ENCODE measurements around the gene MAP3K19. TPM values are rescaled to one million over a fixed set of nuclear protein-coding genes. Genes with fewer than 3 reads are reported as not detected.

MAP3K19 gene
- total RNA-seq = not detected in 2 replicates

GRCh38 chr2:135047300-135047699, at the start of gene MAP3K19:
MAP3K19 (minus strand) TSS chr2:135047447; CDS start chr2:135024647, 22,800 bp downstream.
- no peak for DNase-seq (ENCODE audit: low read depth)
- TF ChIP-seq CTCF (IDR thresholded peaks at IDR 0.05; ENCODE audit: insufficient read depth, low read depth, low read length) = no peak
- no peak within 1 kb of the TSS for H3K4me3 ChIP-seq (ENCODE audit: low read depth, low read length)

- H3K4me3 ChIP-seq (ENCODE audit: low read depth, low read length) = no peak overlapping the region
- peak; percentile 23 for DNase-seq (ENCODE audit: low read depth)
- no peak for TF ChIP-seq CTCF (IDR thresholded peaks at IDR 0.05; ENCODE audit: insufficient read depth, low read depth, low read length)
Measured at GRCh38 chr2:135096665-135097446, 49.6 kb upstream of the MAP3K19 start.

- TF ChIP-seq CTCF (IDR thresholded peaks at IDR 0.05; ENCODE audit: insufficient read depth, low read depth, low read length) = no peak
- DNase-seq (ENCODE audit: low read depth) = no peak
- H3K4me3 ChIP-seq (ENCODE audit: low read depth, low read length) = no peak overlapping the region
Measured at GRCh38 chr2:135095591-135095990, 48.3 kb upstream of the MAP3K19 start.

GRCh38 chr2:135094508-135094907, 47.3 kb upstream of the MAP3K19 start:
- no peak for TF ChIP-seq CTCF (IDR thresholded peaks at IDR 0.05; ENCODE audit: insufficient read depth, low read depth, low read length)
- peak; percentile 59 for DNase-seq (ENCODE audit: low read depth)

GRCh38 chr2:135093670-135094330, 46.6 kb upstream of the MAP3K19 start:
- H3K4me3 ChIP-seq (ENCODE audit: low read depth, low read length) = no peak overlapping the region
- no peak for TF ChIP-seq CTCF (IDR thresholded peaks at IDR 0.05; ENCODE audit: insufficient read depth, low read depth, low read length)
- peak; percentile 52 for DNase-seq (ENCODE audit: low read depth)

More at GRCh38 chr2:135094508-135094907, 47.3 kb upstream of the MAP3K19 start:
- no peak overlapping the region for H3K4me3 ChIP-seq (ENCODE audit: low read depth, low read length)

- TF ChIP-seq CTCF (IDR thresholded peaks at IDR 0.05; ENCODE audit: insufficient read depth, low read depth, low read length) = no peak
- DNase-seq (ENCODE audit: low read depth) = no peak
Measured at GRCh38 chr2:135093193-135093592, 45.9 kb upstream of the MAP3K19 start.

More at GRCh38 chr2:135093193-135093592, 45.9 kb upstream of the MAP3K19 start:
- H3K4me3 ChIP-seq (ENCODE audit: low read depth, low read length) = no peak overlapping the region
